CMK (cell line): ENCODE measurements around the gene INPP5A.
"Not testable (repeated sequence)": the region's sequence is repeated elsewhere in the genome, so short reads cannot be mapped to it uniquely, and the experiment has no call there.

ENCODE experiments used
- DNase-seq: peaks from one replicate; pipeline ENCODE4 v3.0.0-alpha.2; 2010; ENCODE audit warnings: low read depth

INPP5A gene

GRCh38 chr10:132537684-132538001 is at the start of gene INPP5A:
TSS of gene INPP5A (plus strand) at chr10:132537787. CDS start at chr10:132538097, 310 bp downstream.
- DNase-seq: no peak

- DNase-seq: no peak
These were observed 49.3 kb upstream of the INPP5A start for GRCh38 chr10:132488231-132488821.

- DNase-seq: no peak
These were observed 48.4 kb upstream of the INPP5A start for GRCh38 chr10:132489053-132489703.

GRCh38 chr10:132489704-132490534 is 47.7 kb upstream of the INPP5A start:
- no peak for DNase-seq

GRCh38 chr10:132491534-132491933 is 46.1 kb upstream of the INPP5A start:
- DNase-seq: not testable (repeated sequence)

- no peak for DNase-seq
These were observed 45.1 kb upstream of the INPP5A start for GRCh38 chr10:132492323-132493025.

GRCh38 chr10:132493246-132493755 is 44.3 kb upstream of the INPP5A start:
- DNase-seq: no peak

GRCh38 chr10:132493756-132494290 is 43.8 kb upstream of the INPP5A start:
- DNase-seq: no peak

- no peak for DNase-seq
These were observed 42.5 kb upstream of the INPP5A start for GRCh38 chr10:132494866-132495630.

- DNase-seq: no peak
These were observed 41.1 kb upstream of the INPP5A start for GRCh38 chr10:132496360-132497062.

- DNase-seq: no peak
These were observed 40.4 kb upstream of the INPP5A start for GRCh38 chr10:132497063-132497680.

GRCh38 chr10:132497861-132498561 is 39.6 kb upstream of the INPP5A start:
- DNase-seq: no peak

- DNase-seq: no peak
These were observed 38.8 kb upstream of the INPP5A start for GRCh38 chr10:132498562-132499366.

GRCh38 chr10:132499367-132499685 is 38.3 kb upstream of the INPP5A start:
- no peak for DNase-seq

- no peak for DNase-seq
These were observed 36.7 kb upstream of the INPP5A start for GRCh38 chr10:132500781-132501415.

GRCh38 chr10:132502544-132503300 is 34.9 kb upstream of the INPP5A start:
- DNase-seq: no peak

GRCh38 chr10:132503581-132504421 is 33.8 kb upstream of the INPP5A start:
- DNase-seq: no peak
